Erythroblast (primary cell): ENCODE data around the gene TMIE.

Experiments used
- GATA1 ChIP-seq: IDR thresholded peaks from 2 replicates; pipeline ENCODE4 v1.6.1; 2011; ENCODE audit warnings: low read depth, mild to moderate bottlenecking, control low read depth, low read length, moderate library complexity
- POLR2A ChIP-seq: IDR thresholded peaks from 2 replicates; pipeline ENCODE4 v1.6.1; 2011; ENCODE audit warnings: mild to moderate bottlenecking, low read length

GRCh38 chr3:46736006-46736872 is 35.0 kb downstream of the TMIE start:
- TF ChIP-seq POLR2A: no peak
- no peak for TF ChIP-seq GATA1
